Subcutaneous abdominal adipose tissue (tissue), 5 donors: ENCODE data around the gene SCAANT1.

ENCODE experiments used
- H3K27ac ChIP-seq: one replicate; pipeline ENCODE4 v1.7.0; 2013; ENCODE audit warnings: low read depth, mild to moderate bottlenecking, inconsistent platforms, low read length, moderate library complexity
- H3K27me3 ChIP-seq, 5 donors: one replicate each; pipeline ENCODE4 v1.7.0; 2013; ENCODE audit warnings: low read length in 5 of 5, inconsistent platforms in 1 of 5; ENCODE audit not compliant: control insufficient read depth in 5 of 5, insufficient read depth in 4 of 5
- H3K36me3 ChIP-seq, 5 donors: one replicate each; pipeline ENCODE4 v1.7.0; 2013; ENCODE audit warnings: low read length in 5 of 5; ENCODE audit not compliant: control insufficient read depth in 5 of 5, insufficient read depth in 5 of 5
- H3K4me1 ChIP-seq, 5 donors: one replicate each; pipeline ENCODE4 v1.7.0; 2013; ENCODE audit warnings: low read length in 5 of 5, mild to moderate bottlenecking in 3 of 5, moderate library complexity in 1 of 5; ENCODE audit not compliant: control insufficient read depth in 5 of 5, insufficient read depth in 5 of 5
- H3K4me3 ChIP-seq, 5 donors: one replicate each; pipeline ENCODE4 v1.7.0; 2013; ENCODE audit warnings: low read length in 5 of 5, low read depth in 1 of 5
- H3K9ac ChIP-seq, 5 donors: one replicate each; pipeline ENCODE4 v1.7.0; 2013; ENCODE audit warnings: low read length in 5 of 5, mild to moderate bottlenecking in 4 of 5, moderate library complexity in 3 of 5
- H3K9me3 ChIP-seq, 5 donors: one replicate each; pipeline ENCODE4 v1.7.0; 2013; ENCODE audit warnings: low read length in 5 of 5; ENCODE audit not compliant: control insufficient read depth in 5 of 5
- donor health status: healthy.
- donor health status: healthy.
- donor health status: healthy.
- donor health status: healthy.
- donor health status: healthy.

Gene SCAANT1

DNA sequence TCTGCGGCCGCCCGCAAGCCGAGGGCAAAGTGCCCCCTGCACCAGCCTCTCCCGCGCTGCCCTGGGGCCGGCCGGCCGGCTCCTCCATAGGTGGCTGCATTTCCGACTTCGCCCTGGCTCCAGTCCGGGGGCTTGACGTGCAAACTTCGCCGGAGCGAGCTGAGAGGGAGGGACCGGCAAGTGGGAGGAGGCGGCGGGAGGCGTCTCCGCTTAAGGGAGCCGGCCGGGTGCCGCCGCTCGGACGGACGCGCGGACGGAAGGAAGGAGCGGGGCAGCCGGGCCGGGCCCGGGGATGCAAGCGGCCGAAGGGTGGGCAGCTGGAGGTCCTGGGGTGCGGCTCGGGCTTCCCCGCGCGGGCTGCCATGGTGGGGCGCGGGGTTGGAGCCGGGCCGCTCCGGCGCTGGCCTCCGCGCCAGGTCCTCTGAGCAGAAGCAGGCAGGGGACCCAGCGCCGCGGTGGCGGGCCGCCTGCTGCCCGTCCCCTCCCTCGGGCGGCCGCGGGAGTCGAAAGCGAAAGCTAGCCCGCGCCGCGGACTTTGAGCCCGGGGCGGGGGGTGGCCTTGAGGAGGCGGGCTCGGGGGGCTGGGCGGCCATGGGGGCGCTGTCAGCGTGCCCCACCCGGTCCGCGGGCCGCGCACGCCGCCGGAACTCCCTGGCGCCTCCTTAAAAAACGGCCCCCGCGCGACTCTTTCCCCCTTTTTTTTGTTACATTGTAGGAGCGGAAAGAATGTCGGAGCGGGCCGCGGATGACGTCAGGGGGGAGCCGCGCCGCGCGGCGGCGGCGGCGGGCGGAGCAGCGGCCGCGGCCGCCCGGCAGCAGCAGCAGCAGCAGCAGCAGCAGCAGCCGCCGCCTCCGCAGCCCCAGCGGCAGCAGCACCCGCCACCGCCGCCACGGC is at the start of gene SCAANT1:
Gene SCAANT1 (minus strand): TSS at position 511 of the 895 bp plus-strand sequence.
- peak within 1 kb of the TSS; percentile 48 to 93 (median 77) for H3K9ac ChIP-seq
- H3K9me3 ChIP-seq: no peaks in the 10 kb centered on the region
- no peaks in the 10 kb centered on the region for H3K27me3 ChIP-seq
- H3K36me3 ChIP-seq: peaks cover 0 to 14% (median 5%) of the 10 kb centered on the region in 5 donors
- H3K27ac ChIP-seq: peak within 1 kb of the TSS; percentile 89
- H3K4me3 ChIP-seq: peak within 1 kb of the TSS; percentile 70 to 89 (median 77)
- H3K4me1 ChIP-seq: peaks cover 0 to 33% (median 26%) of the 10 kb centered on the region in 5 donors

DNA sequence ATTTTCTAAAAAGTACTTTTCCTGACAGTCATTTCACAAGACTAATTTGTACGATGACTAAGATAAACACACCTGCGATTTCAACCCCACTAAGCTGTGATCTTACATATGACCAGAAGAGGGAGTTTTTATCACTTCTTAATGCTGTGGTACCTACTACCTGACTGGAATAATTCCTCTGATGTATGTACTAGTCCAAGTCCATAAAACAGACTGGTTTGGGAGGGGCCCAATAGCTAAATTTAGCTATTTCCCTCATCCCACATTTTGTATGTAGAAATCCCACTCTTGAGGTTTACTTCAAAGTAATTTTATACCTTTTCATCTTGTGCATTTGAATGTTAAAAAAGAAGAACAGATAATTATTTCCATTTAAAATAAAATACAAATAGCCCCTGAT is 49.7 kb upstream of the SCAANT1 start:
- peaks cover 0 to 19% (median 12%) of the 10 kb centered on the region in 5 donors for H3K4me1 ChIP-seq
- no peaks in the 10 kb centered on the region for H3K36me3 ChIP-seq

GRCh38 chr3:63960048-63960711 is 48.0 kb upstream of the SCAANT1 start:
- Histone ChIP-seq H3K9me3 (no peaks in the 10 kb centered on the region), H3K4me1 (peaks cover 0 to 20% (median 12%) of the 10 kb centered on the region in 5 donors), H3K36me3 (peaks cover 0 to 12% (median 0%) of the 10 kb centered on the region in 5 donors), H3K27ac (no peak overlapping the region), H3K27me3 (no peaks in the 10 kb centered on the region), H3K9ac (peak overlapping the region in 1 of 5 donors; percentile 35), H3K4me3 (peak overlapping the region; percentile 41 to 71 (median 59))

More for the DNA sequence above, 49.7 kb upstream of the SCAANT1 start:
- Histone ChIP-seq H3K9ac (no peak overlapping the region), H3K9me3 (no peaks in the 10 kb centered on the region), H3K27ac (no peak overlapping the region), H3K27me3 (no peaks in the 10 kb centered on the region), H3K4me3 (no peak overlapping the region)

- no peak overlapping the region for H3K4me3 ChIP-seq
- peaks cover 0 to 17% (median 2%) of the 10 kb centered on the region in 5 donors for H3K36me3 ChIP-seq
- no peaks in the 10 kb centered on the region for H3K9me3 ChIP-seq
- no peak overlapping the region for H3K27ac ChIP-seq
- no peak overlapping the region for H3K9ac ChIP-seq
- H3K4me1 ChIP-seq: peaks cover 0 to 16% (median 12%) of the 10 kb centered on the region in 5 donors
- H3K27me3 ChIP-seq: no peaks in the 10 kb centered on the region
Measured at GRCh38 chr3:63959146-63959545, 47.0 kb upstream of the SCAANT1 start.

GRCh38 chr3:63955830-63956545 is 43.8 kb upstream of the SCAANT1 start:
- Histone ChIP-seq H3K4me1 (peaks cover 0 to 16% (median 14%) of the 10 kb centered on the region in 5 donors), H3K36me3 (peaks cover 0 to 28% (median 7%) of the 10 kb centered on the region in 5 donors)

DNA sequence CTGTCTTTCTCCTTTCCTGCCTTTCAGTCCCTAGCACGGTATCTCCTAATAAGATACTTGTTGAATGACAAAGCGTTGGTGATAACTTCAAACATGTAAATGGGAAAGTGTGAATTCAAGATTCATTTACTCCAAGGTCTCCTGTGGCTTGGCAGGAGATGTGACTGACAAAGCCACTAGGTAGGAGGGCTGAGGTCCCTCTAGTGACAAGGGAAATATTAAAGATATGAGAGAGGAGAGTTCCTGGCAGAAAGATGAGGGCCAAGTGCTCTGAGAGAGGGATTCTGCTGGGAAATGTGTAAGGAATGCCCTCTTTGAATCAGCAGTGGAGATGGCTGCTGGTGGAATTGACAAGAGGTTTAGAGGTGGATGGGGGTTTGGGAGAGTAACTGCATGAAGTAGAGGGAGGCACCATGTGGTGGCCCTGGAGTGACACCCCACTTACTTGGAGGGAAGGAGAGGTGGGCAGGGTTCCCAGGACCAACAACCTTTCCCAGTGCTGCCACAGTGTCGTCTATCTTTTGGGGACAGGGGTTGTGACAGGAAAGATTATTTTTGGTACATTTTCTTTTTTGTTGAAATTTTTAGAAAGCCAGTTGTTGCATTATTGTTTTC is 43.0 kb upstream of the SCAANT1 start:
- no peak overlapping the region for H3K4me3 ChIP-seq
- H3K9ac ChIP-seq: peak overlapping the region in 1 of 5 donors; percentile 3
- no peaks in the 10 kb centered on the region for H3K27me3 ChIP-seq
- H3K9me3 ChIP-seq: no peaks in the 10 kb centered on the region
- H3K36me3 ChIP-seq: peaks cover 0 to 28% (median 7%) of the 10 kb centered on the region in 5 donors
- peaks cover 0 to 12% (median 10%) of the 10 kb centered on the region in 5 donors for H3K4me1 ChIP-seq
- H3K27ac ChIP-seq: no peak overlapping the region

More at GRCh38 chr3:63955830-63956545, 43.8 kb upstream of the SCAANT1 start:
- no peaks in the 10 kb centered on the region for H3K9me3 ChIP-seq
- H3K27me3 ChIP-seq: no peaks in the 10 kb centered on the region
- H3K9ac ChIP-seq: no peak overlapping the region
- no peak overlapping the region for H3K4me3 ChIP-seq
- H3K27ac ChIP-seq: no peak overlapping the region

DNA sequence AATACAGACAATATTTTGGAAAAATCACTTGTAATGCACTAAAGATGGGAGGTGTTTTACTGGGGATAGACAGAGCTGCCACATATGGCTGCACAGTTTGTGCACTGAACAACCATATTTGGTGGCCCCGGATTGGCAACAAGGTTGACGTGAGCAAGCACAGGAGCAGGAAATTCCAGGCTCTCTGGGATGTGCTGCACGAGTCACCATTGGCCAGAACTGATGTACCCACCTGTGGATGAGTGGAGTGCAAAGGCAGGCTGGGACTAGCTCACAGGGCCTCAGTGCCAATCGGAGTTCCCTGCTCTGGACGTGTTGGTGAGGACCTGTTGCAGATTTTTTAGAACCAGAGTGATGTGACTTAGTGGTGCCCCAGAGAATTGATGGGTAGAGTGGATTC is 42.0 kb upstream of the SCAANT1 start:
- no peak overlapping the region for H3K27ac ChIP-seq
- H3K27me3 ChIP-seq: no peaks in the 10 kb centered on the region
- peaks cover 0 to 9% (median 7%) of the 10 kb centered on the region in 5 donors for H3K4me1 ChIP-seq

GRCh38 chr3:63952248-63952594 is 40.0 kb upstream of the SCAANT1 start:
- Histone ChIP-seq H3K4me1 (peaks cover 0 to 9% (median 4%) of the 10 kb centered on the region in 5 donors), H3K36me3 (peaks cover 0 to 28% (median 7%) of the 10 kb centered on the region in 5 donors), H3K9ac (no peak overlapping the region), H3K4me3 (no peak overlapping the region), H3K27me3 (no peaks in the 10 kb centered on the region), H3K9me3 (no peaks in the 10 kb centered on the region), H3K27ac (no peak overlapping the region)

More for the DNA sequence above, 42.0 kb upstream of the SCAANT1 start:
- H3K36me3 ChIP-seq: peaks cover 0 to 28% (median 7%) of the 10 kb centered on the region in 5 donors
- no peaks in the 10 kb centered on the region for H3K9me3 ChIP-seq
- no peak overlapping the region for H3K9ac ChIP-seq
- no peak overlapping the region for H3K4me3 ChIP-seq

- peak overlapping the region in 1 of 5 donors; percentile 30 for H3K9ac ChIP-seq
- H3K9me3 ChIP-seq: no peaks in the 10 kb centered on the region
- H3K27ac ChIP-seq: no peak overlapping the region
- peaks cover 0 to 26% (median 7%) of the 10 kb centered on the region in 5 donors for H3K36me3 ChIP-seq
- H3K27me3 ChIP-seq: no peaks in the 10 kb centered on the region
- H3K4me1 ChIP-seq: peaks cover 0 to 9% (median 4%) of the 10 kb centered on the region in 5 donors
- no peak overlapping the region for H3K4me3 ChIP-seq
Measured at GRCh38 chr3:63951492-63952247, 39.5 kb upstream of the SCAANT1 start.
